Endothelial cell of umbilical vein (primary cell): ENCODE results near the gene RFX7. TPM values are rescaled to one million over a fixed set of nuclear protein-coding genes. Genes with fewer than 3 reads are reported as not detected.

Source experiments
- BruUV-seq: library from RNA; stranded (reverse); fragments of 400-500 nt; replicated peaks from 2 replicates; lab custom pipeline; 2021; lab: Mats Ljungman, UMichigan
- CTCF ChIA-PET: fragments of 300-600, 350-600 bp; sonication (Branson Sonifier 250); formaldehyde crosslinking; loops from one replicate; lab custom pipeline; 2021; ENCODE audit warnings: antibody characterized with exemption, inconsistent platforms; lab: Charles Lee
- POLR2A ChIA-PET: fragments of 300-600, 350-600 bp; sonication (Branson Sonifier 250); formaldehyde crosslinking; loops from one replicate; lab custom pipeline; 2021; ENCODE audit warnings: antibody characterized with exemption, inconsistent platforms; lab: Charles Lee
- DNase-seq: peaks from one replicate; pipeline ENCODE4 v3.0.0-alpha.2; 2011; ENCODE audit warnings: low read depth, low spot score
- FAIRE-seq: peaks from 2 replicates; lab custom pipeline; 2011; peaks lifted over from hg19 to GRCh38; lab: Jason Lieb, UNC
- H2AFZ ChIP-seq: 2 replicates; pipeline ENCODE4 v1.6.0; 2012; ENCODE audit warnings: low read depth, low read length, control low read depth, inconsistent platforms
- H3K27ac ChIP-seq: 2 replicates; pipeline ENCODE4 v1.5.1; 2011; ENCODE audit warnings: low read depth, mild to moderate bottlenecking, control low read depth, low read length, moderate library complexity; ENCODE audit not compliant: insufficient read depth
- H3K27me3 ChIP-seq, 2 experiments: 2 replicates each; pipeline versions ENCODE4 v1.6.0 to v1.6.1; 2011; ENCODE audit warnings: low read length in 2 of 2, mixed read lengths in 1 of 2; ENCODE audit not compliant: control insufficient read depth in 2 of 2, insufficient read depth in 2 of 2
- H3K36me3 ChIP-seq, 2 experiments: 2 replicates in 1 of 2; 3 replicates in 1 of 2; pipeline ENCODE4 v1.5.1; 2011; ENCODE audit warnings: low read length in 2 of 2, mild to moderate bottlenecking in 1 of 2, moderate library complexity in 1 of 2; ENCODE audit not compliant: control insufficient read depth in 2 of 2, insufficient read depth in 2 of 2; ENCODE audit errors: extremely low read depth in 1 of 2
- H3K4me1 ChIP-seq: 3 replicates; pipeline ENCODE4 v1.5.1; 2011; ENCODE audit warnings: mild to moderate bottlenecking, low read length; ENCODE audit not compliant: control insufficient read depth, insufficient read depth; ENCODE audit errors: extremely low read depth
- H3K4me2 ChIP-seq: 2 replicates; pipeline ENCODE4 v1.6.1; 2011; ENCODE audit warnings: low read length, control low read depth, mixed read lengths; ENCODE audit not compliant: insufficient read depth
- H3K4me3 ChIP-seq, 3 experiments: fragments of 200-600 bp in 1 of 3; sonication (generic), shearing (Covaris generic) in 1 of 3; replicated peaks in 1 of 3; 2 replicates each; pipeline ENCODE4 v1.5.1; 2011 to 2016; ENCODE audit warnings: control low read depth in 3 of 3, low read length in 3 of 3, mild to moderate bottlenecking in 2 of 3, inconsistent platforms in 1 of 3, low read depth in 1 of 3, moderate library complexity in 1 of 3; ENCODE audit not compliant: insufficient read depth in 1 of 3
- H3K79me2 ChIP-seq: 2 replicates; pipeline ENCODE4 v1.6.0; 2012; ENCODE audit warnings: low read length, inconsistent platforms; ENCODE audit not compliant: control insufficient read depth, insufficient read depth
- H3K9ac ChIP-seq: replicated peaks from 2 replicates; pipeline ENCODE3; 2011; ENCODE audit warnings: low read length, control low read depth; ENCODE audit not compliant: insufficient read depth; ENCODE audit errors: extremely low read depth
- H3K9me1 ChIP-seq: replicated peaks from 3 replicates; pipeline ENCODE4 v1.6.0; 2011; ENCODE audit warnings: mild to moderate bottlenecking, low read length; ENCODE audit not compliant: control insufficient read depth, insufficient read depth; ENCODE audit errors: extremely low read depth
- H3K9me3 ChIP-seq: replicated peaks from 2 replicates; pipeline ENCODE4 v1.5.1; 2012; ENCODE audit warnings: low read length, inconsistent platforms; ENCODE audit not compliant: control insufficient read depth, insufficient read depth
- H4K20me1 ChIP-seq: replicated peaks from 2 replicates; pipeline ENCODE3; 2011; ENCODE audit warnings: mild to moderate bottlenecking, low read length; ENCODE audit not compliant: control insufficient read depth, insufficient read depth; ENCODE audit errors: extremely low read depth
- CTCF ChIP-seq, 2 donors: IDR thresholded peaks; 1 replicate in 1 of 2; 2 replicates in 1 of 2; pipeline ENCODE4 v1.5.1; 2011; ENCODE audit warnings: low read length in 2 of 2, mild to moderate bottlenecking in 2 of 2, moderate library complexity in 2 of 2, control low read depth in 1 of 2, inconsistent platforms in 1 of 2, low read depth in 1 of 2; ENCODE audit not compliant: insufficient read depth in 1 of 2; ENCODE audit errors: extremely low read depth in 1 of 2
- EZH2 ChIP-seq: IDR thresholded peaks from 2 replicates; pipeline ENCODE4 v1.6.1; 2012; ENCODE audit warnings: borderline replicate concordance, low read depth, mild to moderate bottlenecking, moderate library complexity, low read length, inconsistent platforms; ENCODE audit not compliant: severe bottlenecking
- POLR2A ChIP-seq: IDR thresholded peaks from 2 replicates; pipeline ENCODE4 v1.6.1; 2012; ENCODE audit warnings: low read depth, mild to moderate bottlenecking, control low read depth, low read length
- dilution Hi-C: fragments of 300-500 bp; cut with MboI; formaldehyde crosslinking; loops from one replicate; pipeline ENCODE4 v1.15.0; 2019; ENCODE audit warnings: low sequenced_read_pairs; ENCODE audit not compliant: extremely low pct_ligation_motif_present
- intact Hi-C: fragments of 100-400 bp; cut with micrococcal nuclease; formaldehyde crosslinking; loops from one replicate; pipeline ENCODE4 v1.10.0; 2022
- polyA plus RNA-seq, 4 experiments: library from polyadenylated mRNA; depleted of rRNA in 3 of 4; stranded (reverse) in 3 of 4; unstranded in 1 of 4; fragments of >200 nt; gene quantifications; 2 replicates each; pipeline versions ENCODE4 v1.2.1 to v1.2.3, GENCODE V29; 2011 to 2012; ENCODE audit warnings: missing spikeins in 1 of 4
- total RNA-seq: library from RNA; stranded (reverse); gene quantifications from 2 replicates; pipeline ENCODE4 v1.2.3, GENCODE V29; 2021

The RFX7 gene
- total and polyA plus RNA-seq, 2 donors (not counting 3 experiments of a cell fraction or from before 2014, with no cell fraction given), result 6.3 to 23.0 TPM

GRCh38 chr15:56192659-56193442 is 50.8 kb downstream of the RFX7 start:
- Histone ChIP-seq H4K20me1 (peaks cover 19% of the 10 kb centered on the region), H3K4me2 (no peak overlapping the region), H3K9ac (no peak overlapping the region), H3K9me3 (no peaks in the 10 kb centered on the region), H3K79me2 (peaks cover 59% of the 10 kb centered on the region), H3K9me1 (no peaks in the 10 kb centered on the region), H3K27ac (no peak overlapping the region), H2AFZ (no peak overlapping the region), H3K4me3 (no peak overlapping the region), H3K4me1 (no peaks in the 10 kb centered on the region), H3K36me3 (no peaks in the 10 kb centered on the region), H3K27me3 (no peaks in the 10 kb centered on the region)
- FAIRE-seq (no peak), DNase-seq (no peak)
- POLR2A ChIA-PET, result no interaction called here
- TF ChIP-seq CTCF (IDR thresholded peaks at IDR 0.05; ENCODE audit: extremely low read depth in 1 of 2, insufficient read depth in 1 of 2, low read depth in 1 of 2, low read length in 2 of 2) (no peak), EZH2 (no peak), POLR2A (no peak)
- no TSS peak for BruUV-seq
- CTCF ChIA-PET, result interaction anchor here (0.7 kb wide), 1 partner anchor 10 kb away, joined by 3 read pairs; no protein-coding TSS in a partner anchor
- intact Hi-C loops (no loop called here), dilution Hi-C loops (no loop called here)

GRCh38 chr15:56187665-56188064 is 56.0 kb downstream of the RFX7 start:
- Histone ChIP-seq H3K27me3 (no peaks in the 10 kb centered on the region), H3K27ac (no peak overlapping the region), H3K9ac (no peak overlapping the region), H3K9me3 (no peaks in the 10 kb centered on the region), H3K4me3 (no peak overlapping the region), H2AFZ (no peak overlapping the region), H3K4me2 (no peak overlapping the region), H4K20me1 (peaks cover 12% of the 10 kb centered on the region), H3K79me2 (peaks cover 52% of the 10 kb centered on the region), H3K4me1 (peaks cover 10% of the 10 kb centered on the region), H3K9me1 (no peaks in the 10 kb centered on the region), H3K36me3 (no peaks in the 10 kb centered on the region)
- BruUV-seq, result no TSS peak
- ChIA-PET POLR2A (interaction anchor here (0.7 kb wide), 2 partner anchors 100 to 295 kb away, joined by 7 read pairs; no protein-coding TSS in a partner anchor), CTCF (interaction anchor here (0.7 to 1.3 kb wide), 4 partner anchors 12 to 27 kb away, joined by 3 read pairs; no protein-coding TSS in a partner anchor)
- TF ChIP-seq EZH2, result no peak
- FAIRE-seq (no peak), DNase-seq (no peak)
- intact Hi-C loops, result no loop called here
- dilution Hi-C loops, result no loop called here
